CD4-positive, alpha-beta T cell (primary cell): ENCODE data around the gene PLIN3. TPM values are rescaled to one million over a fixed set of nuclear protein-coding genes. Genes with fewer than 3 reads are reported as not detected.
"Not testable (repeated sequence)": the region's sequence is repeated elsewhere in the genome, so short reads cannot be mapped to it uniquely, and the experiment has no call there.

ENCODE experiments used
- ATAC-seq: fragments of 200-7000 bp; cut with Tn5 transposase; one replicate; pipeline ENCODE4 v1.10.0; 2022; ENCODE audit warnings: mild to moderate bottlenecking; ENCODE audit not compliant: poor library complexity
- CTCF ChIA-PET: fragments of 350-600 bp; sonication (Branson Sonifier 250); formaldehyde crosslinking; loops from one replicate; lab custom pipeline; 2021; ENCODE audit warnings: antibody characterized with exemption, inconsistent platforms; lab: Charles Lee
- POLR2A ChIA-PET: fragments of 350-600 bp; sonication (Branson Sonifier 250); formaldehyde crosslinking; loops from one replicate; lab custom pipeline; 2021; ENCODE audit warnings: antibody characterized with exemption, inconsistent platforms; lab: Charles Lee
- DNase-seq, 14 experiments: peaks; one replicate each; pipeline ENCODE4 v3.0.0-alpha.2; 2013 to 2020; ENCODE audit warnings: mixed read lengths in 2 of 14
- H3K27ac ChIP-seq, 2 donors: one replicate each; pipeline versions ENCODE4 v1.5.1 to v1.7.0; 2013; ENCODE audit warnings: low read length in 2 of 2, low read depth in 1 of 2, mild to moderate bottlenecking in 1 of 2
- H3K27me3 ChIP-seq, 2 experiments: 1 replicate in 1 of 2; 2 replicates in 1 of 2; pipeline versions ENCODE4 v1.6.1 to v1.7.0; 2013; ENCODE audit warnings: low read length in 2 of 2, control low read depth in 1 of 2, mild to moderate bottlenecking in 1 of 2, moderate library complexity in 1 of 2; ENCODE audit not compliant: insufficient read depth in 2 of 2, control insufficient read depth in 1 of 2
- H3K36me3 ChIP-seq: one replicate; pipeline ENCODE4 v1.6.1; 2013; ENCODE audit warnings: low read length, control low read depth; ENCODE audit not compliant: insufficient read depth
- H3K4me1 ChIP-seq: one replicate; pipeline ENCODE4 v1.6.1; 2013; ENCODE audit warnings: low read length, control low read depth; ENCODE audit not compliant: insufficient read depth
- H3K4me3 ChIP-seq: one replicate; pipeline ENCODE4 v1.5.1; 2013; ENCODE audit warnings: mild to moderate bottlenecking, low read length, moderate library complexity
- H3K9me3 ChIP-seq, 2 experiments: 1 replicate in 1 of 2; 2 replicates in 1 of 2; pipeline versions ENCODE4 v1.6.1 to v1.7.0; 2013; ENCODE audit warnings: low read length in 2 of 2, mild to moderate bottlenecking in 2 of 2, control low read depth in 1 of 2, moderate library complexity in 1 of 2; ENCODE audit not compliant: control insufficient read depth in 1 of 2, insufficient read depth in 1 of 2
- H3K27ac Mint-ChIP-seq: one replicate; pipeline ENCODE4 v1.8.0; 2020; ENCODE audit warnings: mixed read lengths
- H3K27me3 Mint-ChIP-seq: one replicate; pipeline ENCODE4 v1.8.0; 2021; ENCODE audit warnings: mixed read lengths
- H3K36me3 Mint-ChIP-seq: one replicate; pipeline ENCODE4 v1.8.0; 2021; ENCODE audit warnings: low read depth, mixed read lengths
- H3K4me1 Mint-ChIP-seq: one replicate; pipeline ENCODE4 v1.8.0; 2021; ENCODE audit warnings: low read depth, mixed read lengths
- H3K4me3 Mint-ChIP-seq: one replicate; pipeline ENCODE4 v1.8.0; 2020; ENCODE audit warnings: mild to moderate bottlenecking, mixed read lengths
- H3K9me3 Mint-ChIP-seq: one replicate; pipeline ENCODE4 v1.8.0; 2020; ENCODE audit warnings: mixed read lengths
- intact Hi-C, 2 experiments: fragments of 100-400 bp; cut with DNase I in 1 of 2; cut with micrococcal nuclease in 1 of 2; formaldehyde crosslinking; loops; one replicate each; pipeline versions ENCODE4 v1.15.1 to v1.9.0; 2023 to 2025; cut with DNase I, micrococcal nuclease
- total RNA-seq, 174 experiments: library from RNA in 2 of 174; stranded (reverse) in 2 of 174; gene quantifications; one replicate each; pipeline ENCODE4 v1.2.3 and lab custom pipeline; 2021 to 2026
- TF ChIP-seq, protein P1 (sequence below): fragments of 200-600 bp; IDR thresholded peaks from one replicate; pipeline ENCODE4 v1.8.0; 2022; ENCODE audit warnings: antibody characterized with exemption, mild to moderate bottlenecking

Gene PLIN3
- total RNA-seq, 2 experiments from 2014 or later, result 18.2 to 19.1 TPM

DNA sequence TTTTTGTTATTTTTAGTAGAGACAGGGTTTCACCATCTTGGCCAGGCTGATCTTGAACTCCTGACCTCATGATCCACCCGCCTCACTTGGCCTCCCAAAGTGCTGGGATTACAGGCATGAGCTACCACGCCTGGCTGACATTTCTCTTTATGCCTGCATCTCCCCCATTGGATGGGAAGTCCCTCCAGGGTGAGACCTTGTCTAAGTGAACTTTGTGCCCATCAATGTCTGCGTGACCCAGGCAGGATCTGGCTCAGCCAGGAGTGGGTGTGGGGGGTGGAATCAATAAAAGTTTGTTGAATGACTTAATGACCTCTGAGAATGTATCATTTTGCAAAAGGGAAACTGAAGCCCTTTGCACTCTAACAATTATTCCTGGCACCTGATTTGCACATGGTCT lies 37.0 kb upstream of the PLIN3 start:
- no peak for ATAC-seq
- no peak overlapping the region for H3K27ac ChIP-seq
- peaks cover 11% of the 10 kb centered on the region for H3K4me1 ChIP-seq
- TF ChIP-seq, protein P1, sequence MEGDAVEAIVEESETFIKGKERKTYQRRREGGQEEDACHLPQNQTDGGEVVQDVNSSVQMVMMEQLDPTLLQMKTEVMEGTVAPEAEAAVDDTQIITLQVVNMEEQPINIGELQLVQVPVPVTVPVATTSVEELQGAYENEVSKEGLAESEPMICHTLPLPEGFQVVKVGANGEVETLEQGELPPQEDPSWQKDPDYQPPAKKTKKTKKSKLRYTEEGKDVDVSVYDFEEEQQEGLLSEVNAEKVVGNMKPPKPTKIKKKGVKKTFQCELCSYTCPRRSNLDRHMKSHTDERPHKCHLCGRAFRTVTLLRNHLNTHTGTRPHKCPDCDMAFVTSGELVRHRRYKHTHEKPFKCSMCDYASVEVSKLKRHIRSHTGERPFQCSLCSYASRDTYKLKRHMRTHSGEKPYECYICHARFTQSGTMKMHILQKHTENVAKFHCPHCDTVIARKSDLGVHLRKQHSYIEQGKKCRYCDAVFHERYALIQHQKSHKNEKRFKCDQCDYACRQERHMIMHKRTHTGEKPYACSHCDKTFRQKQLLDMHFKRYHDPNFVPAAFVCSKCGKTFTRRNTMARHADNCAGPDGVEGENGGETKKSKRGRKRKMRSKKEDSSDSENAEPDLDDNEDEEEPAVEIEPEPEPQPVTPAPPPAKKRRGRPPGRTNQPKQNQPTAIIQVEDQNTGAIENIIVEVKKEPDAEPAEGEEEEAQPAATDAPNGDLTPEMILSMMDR, result no peak
- Mint-ChIP-seq H3K4me3 (no peak overlapping the region), H3K27ac (no peak overlapping the region), H3K36me3 (peaks cover 3% of the 10 kb centered on the region), H3K9me3 (no peaks in the 10 kb centered on the region), H3K27me3 (no peaks in the 10 kb centered on the region), H3K4me1 (peaks cover 9% of the 10 kb centered on the region)
- no peak for DNase-seq
- POLR2A ChIA-PET, result no interaction called here
- H3K36me3 ChIP-seq, result no peaks in the 10 kb centered on the region
- no peaks in the 10 kb centered on the region for H3K9me3 ChIP-seq
- no peak overlapping the region for H3K4me3 ChIP-seq
- H3K27me3 ChIP-seq, result no peaks in the 10 kb centered on the region
- intact Hi-C loops, result no loop called here
- CTCF ChIA-PET, result no interaction called here

DNA sequence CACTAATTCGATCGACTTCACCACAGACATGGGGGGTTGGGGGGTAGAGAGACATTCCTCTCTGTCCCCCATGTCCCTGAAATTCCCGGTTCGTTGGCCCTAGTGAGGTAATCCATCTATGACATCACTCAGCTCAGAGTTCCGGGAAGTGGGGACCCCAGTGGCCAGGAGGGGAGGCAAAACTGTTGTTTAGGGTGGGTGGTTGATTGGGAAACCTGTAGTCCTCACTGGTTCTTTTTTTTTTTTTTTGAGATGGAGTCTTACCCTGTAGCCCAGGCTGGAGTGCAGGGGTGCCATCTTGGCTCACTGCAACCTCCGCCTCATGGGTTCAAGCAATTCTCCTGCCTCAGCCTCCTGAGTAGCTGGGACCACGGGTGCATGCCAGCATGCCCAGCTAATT lies 35.3 kb upstream of the PLIN3 start, which contains the start of gene ARRDC5:
Gene ARRDC5, minus strand, starts transcription at position 101 of the 400 bp plus-strand sequence. Its CDS starts 71 bp downstream, at position 30.
- Histone ChIP-seq H3K9me3 (no peaks in the 10 kb centered on the region), H3K4me1 (no peaks in the 10 kb centered on the region), H3K27me3 (no peaks in the 10 kb centered on the region), H3K27ac (no peak within 1 kb of the TSS), H3K36me3 (no peaks in the 10 kb centered on the region), H3K4me3 (no peak within 1 kb of the TSS)
- no peak within 1 kb of the TSS for H3K4me3 Mint-ChIP-seq
- no peak within 1 kb of the TSS for H3K27ac Mint-ChIP-seq
- H3K9me3 Mint-ChIP-seq, result no peaks in the 10 kb centered on the region
- ChIA-PET CTCF (no interaction called here), POLR2A (no interaction called here)
- ATAC-seq (no peak), DNase-seq (no peak)
- H3K27me3 Mint-ChIP-seq, result no peaks in the 10 kb centered on the region
- intact Hi-C loops, result no loop called here
- TF ChIP-seq, protein P1, result no peak
- H3K36me3 Mint-ChIP-seq, result peaks cover 4% of the 10 kb centered on the region
- H3K4me1 Mint-ChIP-seq, result peaks cover under 1% of the 10 kb centered on the region

- H3K4me3 ChIP-seq, H3K27me3 ChIP-seq, H3K4me1 ChIP-seq, H3K27me3 Mint-ChIP-seq, H3K4me3 Mint-ChIP-seq, intact Hi-C loops, H3K4me1 Mint-ChIP-seq, H3K27ac ChIP-seq, H3K36me3 Mint-ChIP-seq, ATAC-seq, H3K9me3 Mint-ChIP-seq, H3K27ac Mint-ChIP-seq, DNase-seq, POLR2A ChIA-PET, H3K9me3 ChIP-seq, CTCF ChIA-PET, H3K36me3 ChIP-seq: not testable (repeated sequence)
Measured at GRCh38 chr19:4900879-4901278, 33.4 kb upstream of the PLIN3 start.

- TF ChIP-seq, protein P1, result no peak
- no peaks in the 10 kb centered on the region for H3K4me1 ChIP-seq
- peaks cover 4% of the 10 kb centered on the region for H3K36me3 Mint-ChIP-seq
- POLR2A ChIA-PET, result no interaction called here
- no peaks in the 10 kb centered on the region for H3K27me3 ChIP-seq
- no peaks in the 10 kb centered on the region for H3K27me3 Mint-ChIP-seq
- H3K9me3 Mint-ChIP-seq, result no peaks in the 10 kb centered on the region
- no peak overlapping the region for H3K4me3 Mint-ChIP-seq
- ATAC-seq, result no peak
- CTCF ChIA-PET, result interaction anchor here (0.6 kb wide), 1 partner anchor 50 kb away, joined by 3 read pairs; no protein-coding TSS in a partner anchor
- intact Hi-C loops, result no loop called here
- no peak overlapping the region for H3K27ac Mint-ChIP-seq
- no peaks in the 10 kb centered on the region for H3K4me1 Mint-ChIP-seq
- H3K9me3 ChIP-seq, result no peaks in the 10 kb centered on the region
- H3K4me3 ChIP-seq, result no peak overlapping the region
- peaks cover 4% of the 10 kb centered on the region for H3K36me3 ChIP-seq
- no peak overlapping the region for H3K27ac ChIP-seq
- no peak for DNase-seq
Measured at GRCh38 chr19:4897146-4897545, 29.7 kb upstream of the PLIN3 start.
